ENCODE results near the gene LRRTM4.
"Not testable (repeated sequence)": the region's sequence is repeated elsewhere in the genome, so short reads cannot be mapped to it uniquely, and the experiment has no call there.

LRRTM4 gene

DNA sequence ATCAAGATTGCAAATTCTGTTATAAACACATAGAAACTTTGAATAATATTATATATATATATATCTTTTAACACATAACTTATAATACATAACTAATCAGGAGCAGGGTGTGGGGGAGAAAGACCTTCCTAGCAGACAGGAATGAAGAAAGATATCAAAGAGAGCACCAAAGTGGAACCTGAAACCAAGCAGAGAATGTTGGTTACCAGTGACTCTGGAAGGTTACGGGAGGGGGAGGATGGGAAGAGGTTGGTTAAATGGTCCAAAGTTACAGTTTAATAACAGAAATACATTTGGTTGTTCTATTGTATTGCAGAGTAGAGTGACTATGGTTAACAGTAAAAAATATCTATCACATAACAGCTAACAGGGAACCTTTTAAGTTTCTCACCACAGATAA lies 366.7 kb downstream of the LRRTM4 start:
- DNase-seq = no peak

- no peak for DNase-seq
Observed at GRCh38 chr2:77149565-77149964, 372.6 kb downstream of the LRRTM4 start.

- DNase-seq = no peak
Observed at GRCh38 chr2:77147153-77147552, 375.0 kb downstream of the LRRTM4 start.

DNA sequence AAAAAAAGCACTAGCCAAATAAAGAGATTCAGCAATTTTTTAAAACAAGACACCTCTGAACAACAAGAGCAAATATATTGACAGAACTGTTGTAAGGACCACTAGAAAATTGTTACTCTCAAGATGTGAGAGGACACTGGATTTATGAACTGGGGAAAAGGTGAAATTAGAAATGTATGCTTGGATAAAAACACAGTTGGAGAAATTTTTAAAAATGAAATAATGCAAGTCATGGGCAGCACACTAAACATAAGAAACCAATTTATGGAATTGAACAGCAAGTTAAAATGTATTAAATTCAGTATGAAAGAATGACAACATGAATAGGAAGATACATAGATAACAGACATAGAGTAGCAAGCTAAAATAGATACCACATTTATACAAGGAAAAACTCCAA lies 377.4 kb downstream of the LRRTM4 start:
- DNase-seq = no peak

- DNase-seq = no peak
Observed at GRCh38 chr2:77142141-77142540, 380.0 kb downstream of the LRRTM4 start.

- not testable (repeated sequence) for DNase-seq
Observed at GRCh38 chr2:77128479-77128878, 393.7 kb downstream of the LRRTM4 start.

DNA sequence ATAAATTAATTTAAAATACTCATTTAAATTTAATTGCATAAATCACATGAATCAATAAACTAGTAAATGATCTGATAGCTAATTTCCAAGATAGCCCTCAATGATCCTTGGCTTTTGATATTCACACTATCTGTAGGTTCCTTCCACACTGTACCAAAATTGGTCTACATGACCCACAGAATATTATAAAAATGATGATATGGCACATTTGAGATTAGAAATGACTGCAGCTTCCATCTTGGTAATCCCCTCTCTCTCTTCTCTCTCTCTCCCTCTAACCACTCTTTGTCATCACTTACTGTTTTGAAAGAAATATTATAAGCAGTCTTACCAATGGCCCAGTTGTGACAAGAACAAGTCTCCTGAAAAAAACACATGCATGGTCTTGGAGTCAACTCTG lies 394.8 kb downstream of the LRRTM4 start:
- DNase-seq = no peak

DNA sequence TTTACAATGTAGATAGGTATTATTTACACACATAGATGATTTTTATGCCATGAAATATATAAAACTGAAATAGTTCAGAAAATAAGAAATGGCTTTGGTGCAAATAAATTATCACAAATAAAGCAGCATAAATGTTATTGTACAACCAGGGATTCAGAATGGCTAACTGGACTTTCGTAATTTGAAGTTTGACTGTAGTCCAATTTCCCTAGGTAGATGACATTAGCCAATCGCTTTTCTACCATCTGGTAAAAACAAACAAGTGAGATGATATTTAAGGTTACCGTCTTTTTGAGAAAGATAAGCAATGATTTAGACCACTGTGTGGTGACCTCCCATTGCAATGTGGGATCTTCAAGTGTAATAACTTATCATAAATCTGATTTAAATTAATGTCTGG lies 400.7 kb downstream of the LRRTM4 start:
- no peak for DNase-seq

DNA sequence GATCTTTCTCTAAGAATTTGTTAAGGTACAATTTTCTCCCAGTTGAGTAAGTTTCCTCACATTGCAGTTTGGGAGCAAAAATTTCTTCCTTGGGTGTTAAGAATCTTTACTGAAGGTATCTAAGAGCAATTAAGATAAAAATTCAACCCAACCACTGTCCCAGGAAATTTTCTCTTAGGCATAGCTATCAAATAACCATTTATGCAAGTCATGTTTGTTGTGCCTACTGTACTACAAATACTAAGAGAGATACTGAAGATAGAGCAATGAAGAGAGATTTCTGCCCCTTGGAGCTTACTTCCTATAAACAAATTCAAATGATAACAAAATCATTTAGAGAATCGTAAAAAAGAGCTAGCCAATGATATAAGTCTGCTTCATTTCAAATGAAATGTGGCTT lies 402.8 kb downstream of the LRRTM4 start:
- DNase-seq = no peak

GRCh38 chr2:77108915-77109314 lies 413.3 kb downstream of the LRRTM4 start:
- DNase-seq = no peak

GRCh38 chr2:77105008-77105407 lies 417.2 kb downstream of the LRRTM4 start:
- no peak for DNase-seq

GRCh38 chr2:77104554-77104953 lies 417.6 kb downstream of the LRRTM4 start:
- DNase-seq = no peak

DNA sequence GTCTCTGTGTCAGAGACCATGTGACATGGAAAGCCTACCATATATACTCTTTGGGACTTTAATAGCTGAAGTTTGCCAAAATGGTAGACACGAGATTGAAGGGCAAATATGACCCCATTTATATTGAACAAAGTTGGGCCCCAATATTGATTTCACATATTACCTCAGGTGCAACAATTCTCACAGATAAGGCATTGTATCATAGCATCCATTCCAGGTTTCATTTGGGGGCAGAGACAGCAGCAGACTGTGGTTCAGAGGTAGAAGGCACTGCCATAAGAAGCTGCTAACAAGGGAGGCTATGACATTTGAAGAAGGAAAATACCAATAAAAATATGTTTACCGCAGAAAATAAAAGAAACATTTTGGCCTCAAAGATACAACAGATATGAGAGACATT lies 419.2 kb downstream of the LRRTM4 start:
- DNase-seq = no peak

GRCh38 chr2:77101796-77102452 lies 420.3 kb downstream of the LRRTM4 start:
- DNase-seq = no peak

DNA sequence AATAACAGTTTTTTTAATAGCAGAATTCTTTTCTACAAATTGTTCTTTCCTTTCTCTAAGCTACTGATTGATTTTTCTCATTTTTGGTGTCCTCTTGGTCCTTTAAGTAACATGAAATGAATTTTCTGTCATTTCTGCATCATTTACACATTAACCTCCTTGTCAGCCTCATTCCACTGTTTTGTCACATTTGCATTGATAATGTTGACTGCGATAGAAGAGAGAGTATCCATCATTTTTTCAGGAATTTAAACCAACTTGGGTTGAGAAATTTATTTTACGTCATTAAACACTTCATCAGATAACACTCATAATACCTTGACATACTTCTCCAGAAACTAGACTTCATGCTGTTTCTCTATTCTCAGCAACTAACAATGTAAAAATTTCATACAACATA lies 422.2 kb downstream of the LRRTM4 start:
- DNase-seq = no peak

DNA sequence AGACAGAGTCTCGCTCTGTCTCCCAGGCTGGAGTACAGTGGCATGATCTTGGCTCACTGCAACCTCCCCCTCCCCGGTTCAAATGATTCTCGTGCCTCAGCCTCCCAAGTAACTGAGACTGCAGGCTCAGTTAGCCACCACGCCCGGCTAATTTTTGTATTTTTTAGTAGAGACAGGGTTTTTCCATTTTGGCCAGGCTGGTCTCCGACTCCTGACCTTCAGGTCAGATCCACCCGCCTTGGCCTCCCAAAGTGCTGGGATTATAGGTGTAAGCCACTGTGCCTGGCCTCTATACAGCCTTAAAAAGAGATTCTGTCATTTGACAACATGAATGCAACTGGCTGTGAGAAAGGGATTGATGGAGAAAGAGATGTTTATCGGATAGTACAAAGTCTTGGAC lies 426.7 kb downstream of the LRRTM4 start:
- not testable (repeated sequence) for DNase-seq

GRCh38 chr2:77095096-77095495 lies 427.1 kb downstream of the LRRTM4 start:
- no peak for DNase-seq

GRCh38 chr2:77088424-77088823 lies 433.8 kb downstream of the LRRTM4 start:
- DNase-seq = not testable (repeated sequence)

DNA sequence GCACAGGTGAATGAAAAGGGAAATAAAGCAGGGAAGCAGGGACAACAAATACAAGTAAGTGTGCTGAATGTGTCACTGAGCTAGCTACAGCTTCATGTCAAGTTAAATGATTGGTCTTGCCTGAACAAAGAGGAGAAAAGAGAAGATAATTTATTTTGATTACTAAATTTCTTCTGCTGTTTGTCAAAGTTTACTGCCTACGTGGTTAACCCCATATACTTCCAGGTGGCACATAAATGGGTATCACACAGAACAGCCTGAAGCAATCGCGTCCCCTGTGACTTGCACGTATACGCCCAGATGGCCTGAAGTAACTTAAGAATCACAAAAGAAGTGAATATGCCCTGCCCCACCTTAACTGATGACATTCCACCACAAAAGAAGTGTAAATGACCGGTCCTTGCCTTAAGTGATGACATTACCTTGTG lies 434.2 kb downstream of the LRRTM4 start:
- DNase-seq = no peak

DNA sequence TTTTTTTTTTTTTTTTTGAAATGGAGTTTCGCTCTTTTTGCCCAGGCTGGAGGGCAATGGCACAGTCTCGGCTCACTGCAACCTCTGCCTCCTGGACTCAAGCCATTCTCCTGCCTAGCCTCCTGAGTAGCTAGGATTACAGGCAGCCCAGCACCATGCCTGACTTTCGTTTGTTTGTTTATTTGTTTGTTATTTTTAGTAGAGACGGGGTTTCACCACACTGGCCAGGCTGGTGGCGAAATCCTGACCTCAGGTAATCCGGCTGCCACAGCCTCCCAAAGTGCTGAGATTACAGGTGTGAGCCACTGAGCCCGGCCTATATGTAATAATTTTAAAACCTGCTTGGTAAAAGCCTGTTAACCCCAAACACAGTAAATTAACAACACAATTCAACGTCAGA lies 435.7 kb downstream of the LRRTM4 start:
- no peak for DNase-seq

DNA sequence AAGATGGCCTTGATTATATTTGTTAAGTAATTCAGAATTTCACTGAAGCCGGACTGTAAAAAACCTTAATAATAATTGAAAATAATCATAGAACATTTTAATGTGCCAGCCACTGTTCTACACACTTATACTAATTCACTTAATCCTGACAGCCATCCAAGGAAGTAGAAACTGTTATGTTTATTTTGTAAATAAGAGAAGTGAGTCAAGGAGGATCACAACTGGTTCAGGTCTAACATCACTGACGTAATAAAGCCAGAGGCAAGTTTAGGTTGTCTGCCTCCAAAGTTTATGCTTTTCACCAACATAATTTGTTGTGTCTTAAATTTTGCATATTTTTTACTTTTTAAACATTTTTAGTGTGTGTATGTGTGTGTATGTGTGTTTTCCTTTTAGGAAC lies 436.1 kb downstream of the LRRTM4 start:
- DNase-seq = no peak

GRCh38 chr2:77085561-77085960 lies 436.6 kb downstream of the LRRTM4 start:
- DNase-seq = no peak

- DNase-seq = no peak
Observed at GRCh38 chr2:77081597-77081996, 440.6 kb downstream of the LRRTM4 start.

- DNase-seq = no peak
Observed at GRCh38 chr2:77064324-77064723, 457.9 kb downstream of the LRRTM4 start.

GRCh38 chr2:77054938-77055337 lies 467.2 kb downstream of the LRRTM4 start:
- no peak for DNase-seq

DNA sequence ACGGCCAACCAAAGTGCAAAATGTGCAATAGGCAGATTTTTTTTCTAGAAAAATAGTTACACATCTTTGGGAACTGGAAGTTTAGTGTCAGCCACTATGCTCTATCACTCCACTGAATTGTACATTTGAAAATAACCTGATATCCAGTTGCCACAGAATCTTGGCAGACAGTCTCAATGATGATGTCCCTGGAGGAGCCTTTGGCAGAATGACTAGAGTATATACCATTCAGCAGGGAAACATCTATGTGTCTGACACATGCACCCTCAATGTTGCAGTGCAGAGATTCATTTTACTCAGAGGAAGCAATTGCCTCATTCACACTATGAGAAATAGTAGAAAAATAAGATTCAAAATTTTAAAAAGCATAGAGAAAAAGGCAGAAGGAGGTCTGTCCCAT lies 475.8 kb downstream of the LRRTM4 start:
- DNase-seq = no peak

Measured in NCI-H2107 (cell line).